HG02981 (cell line): ENCODE data around the gene AMMECR1.

Experiments used
- ATAC-seq: cut with Tn5 transposase; IDR thresholded peaks from one replicate; pipeline ENCODE4 v1.9.1; 2021; ENCODE audit warnings: mild to moderate bottlenecking, moderate library complexity; ENCODE audit not compliant: unreplicated experiment

AMMECR1 gene

DNA sequence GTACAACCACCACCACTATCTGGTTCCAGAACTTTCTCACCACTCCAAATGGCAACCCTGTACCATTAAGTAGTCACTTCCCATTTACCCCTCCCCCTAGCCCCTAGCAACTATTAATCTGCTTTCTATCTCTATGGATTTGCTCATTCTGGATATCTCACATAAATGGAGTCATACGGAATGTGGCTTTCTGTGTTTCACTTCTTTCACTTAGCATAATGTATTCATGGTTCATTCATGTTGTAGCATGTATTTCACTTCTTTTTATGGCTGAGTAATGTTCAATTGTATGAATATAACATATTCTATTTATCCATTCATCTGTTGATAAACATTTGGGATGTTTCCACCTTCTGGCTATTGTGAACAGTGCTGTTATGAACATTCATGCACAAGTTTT is 104.7 kb downstream of the AMMECR1 start:
- no peak for ATAC-seq

DNA sequence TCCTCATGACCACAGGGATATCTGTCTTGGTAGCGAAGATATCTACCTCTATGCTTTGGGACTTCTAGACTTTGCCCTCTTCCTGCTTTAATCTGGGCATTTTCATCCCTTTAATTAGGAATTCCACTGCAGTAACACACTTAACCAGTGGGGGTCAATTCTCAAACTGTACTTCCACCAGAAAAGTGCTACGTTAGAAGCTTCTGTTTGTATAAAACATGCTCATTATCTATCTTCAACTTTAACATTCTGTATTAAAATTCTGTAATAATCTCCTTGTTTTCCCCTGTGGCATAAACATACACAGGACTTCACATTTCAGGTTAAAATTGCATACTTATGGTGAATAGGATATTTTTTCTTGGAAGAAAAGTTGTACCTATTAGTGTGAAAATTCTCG is 105.6 kb downstream of the AMMECR1 start:
- no peak for ATAC-seq

DNA sequence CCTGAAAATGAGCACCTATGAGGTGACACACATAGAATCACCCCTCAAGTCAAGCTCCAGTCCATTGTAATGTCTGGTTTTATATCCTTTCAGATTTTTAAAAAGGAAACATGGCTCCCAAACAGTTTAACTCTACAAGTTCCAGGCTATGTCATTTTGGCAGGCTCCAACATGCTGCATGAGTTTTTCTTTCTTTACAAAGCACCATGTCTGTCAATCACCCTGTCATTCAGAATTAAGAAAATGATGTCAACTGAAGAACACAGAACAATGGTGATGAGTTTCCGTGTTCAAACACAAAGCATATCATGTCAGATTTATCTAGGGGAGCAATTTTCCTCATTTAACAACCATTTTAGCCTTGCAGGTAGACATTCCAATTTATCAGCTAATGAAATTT is 106.5 kb downstream of the AMMECR1 start:
- no peak for ATAC-seq

DNA sequence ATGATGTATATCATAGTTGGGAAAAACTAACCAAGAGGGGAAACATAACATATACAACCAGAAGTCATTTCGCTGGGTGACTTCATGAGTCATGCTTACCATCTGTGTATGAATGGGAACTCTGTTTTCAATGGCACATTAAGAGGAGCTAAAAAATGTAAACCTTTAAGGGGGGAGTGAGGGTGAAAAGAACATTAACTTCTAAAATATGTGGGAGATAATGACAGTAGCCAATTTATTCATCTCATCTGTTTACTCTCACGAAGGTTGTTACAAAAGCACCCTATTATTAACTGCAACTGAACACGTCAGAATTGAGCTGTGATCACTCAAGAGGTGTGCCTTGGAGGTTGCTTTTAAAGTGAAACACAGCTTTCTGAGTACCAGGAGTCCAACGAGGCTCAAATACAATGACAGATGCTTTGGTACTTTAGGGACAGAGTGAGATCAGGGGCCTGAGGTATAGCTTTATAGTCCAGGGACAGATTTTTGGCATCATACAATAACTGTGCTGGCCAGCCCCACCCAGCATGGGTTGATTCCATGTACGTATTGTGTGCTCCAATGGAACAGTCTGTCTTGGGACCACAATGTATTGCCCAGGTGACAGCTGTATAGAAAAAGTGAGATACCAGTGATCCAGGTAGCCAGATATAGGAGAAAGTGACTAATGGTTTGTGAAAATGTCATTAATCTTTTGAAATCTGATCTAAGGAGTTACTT is 107.3 kb downstream of the AMMECR1 start:
- no peak for ATAC-seq

DNA sequence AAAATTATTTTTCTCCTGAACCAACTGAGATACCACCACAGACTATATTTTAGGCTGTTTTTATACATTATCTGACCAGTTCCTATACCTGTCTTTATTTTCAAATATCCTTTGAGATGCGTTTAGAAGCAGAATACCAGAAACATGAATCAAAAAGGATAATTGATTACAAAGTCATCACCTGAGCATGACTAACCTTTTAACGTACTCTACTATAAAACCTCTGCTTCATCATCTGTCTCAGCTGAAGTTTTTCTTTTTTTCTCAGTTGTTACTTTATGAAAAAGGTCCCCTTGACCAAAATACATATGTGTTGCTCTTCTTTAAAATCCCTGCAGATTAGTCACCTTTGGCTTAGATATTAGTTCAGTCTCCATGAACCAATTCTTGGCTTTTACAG is 109.8 kb downstream of the AMMECR1 start:
- no peak for ATAC-seq

DNA sequence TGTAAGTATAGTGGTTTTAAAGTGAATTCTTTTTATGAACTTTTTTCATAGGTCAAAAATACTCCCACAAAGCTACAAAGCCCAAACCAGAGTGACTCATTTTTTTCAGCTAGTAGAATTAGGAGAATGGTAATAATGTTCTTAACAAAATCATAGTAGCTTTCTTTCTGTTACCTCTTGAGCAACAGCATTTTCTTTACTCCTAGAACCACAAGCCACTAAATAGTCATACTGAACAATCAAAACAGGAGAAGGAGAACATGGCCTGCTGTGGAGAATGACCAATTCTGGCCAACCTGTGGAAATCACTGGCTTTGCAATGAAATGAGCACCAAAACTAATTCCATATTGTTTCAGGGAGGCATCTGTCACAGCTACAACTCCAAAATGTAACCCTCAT is 112.9 kb downstream of the AMMECR1 start:
- no peak for ATAC-seq

DNA sequence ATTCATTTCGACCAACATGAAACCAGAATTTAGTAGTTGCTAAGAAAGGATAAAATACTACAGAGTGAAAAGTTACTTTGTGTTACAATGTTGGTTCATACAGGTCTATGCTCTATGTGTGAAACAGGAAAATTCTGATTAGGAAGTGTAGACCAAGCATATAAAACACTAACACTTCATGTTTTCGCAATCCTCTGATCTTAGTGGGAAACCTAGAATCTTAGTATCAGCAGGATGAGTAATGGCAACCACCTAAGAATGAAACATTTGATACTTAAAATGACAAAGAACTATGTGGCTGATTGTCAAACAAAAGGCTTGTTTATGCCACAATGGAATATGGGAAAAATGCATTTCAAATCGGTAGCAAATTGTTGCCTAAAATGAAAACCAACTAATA is 116.1 kb downstream of the AMMECR1 start:
- ATAC-seq: no peak

DNA sequence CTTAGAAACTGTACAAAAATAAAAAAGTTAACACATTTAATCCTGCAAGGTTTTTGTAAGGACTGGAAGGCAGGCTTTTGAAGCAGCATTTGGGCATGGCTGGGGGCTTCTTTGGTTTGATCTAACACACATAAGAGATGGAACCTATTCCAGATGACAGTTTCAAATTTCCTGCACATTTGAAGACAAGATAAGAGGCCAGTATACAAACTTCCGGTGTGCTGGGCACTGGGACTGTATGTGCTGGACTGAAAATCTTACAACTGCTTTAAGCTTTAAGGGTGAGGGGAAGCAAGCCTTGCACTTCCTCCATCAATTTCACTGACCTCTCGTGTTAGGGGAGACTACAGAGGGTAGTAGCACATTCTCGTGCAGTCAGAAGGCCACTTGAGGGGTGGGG is 122.9 kb downstream of the AMMECR1 start:
- ATAC-seq: no peak

DNA sequence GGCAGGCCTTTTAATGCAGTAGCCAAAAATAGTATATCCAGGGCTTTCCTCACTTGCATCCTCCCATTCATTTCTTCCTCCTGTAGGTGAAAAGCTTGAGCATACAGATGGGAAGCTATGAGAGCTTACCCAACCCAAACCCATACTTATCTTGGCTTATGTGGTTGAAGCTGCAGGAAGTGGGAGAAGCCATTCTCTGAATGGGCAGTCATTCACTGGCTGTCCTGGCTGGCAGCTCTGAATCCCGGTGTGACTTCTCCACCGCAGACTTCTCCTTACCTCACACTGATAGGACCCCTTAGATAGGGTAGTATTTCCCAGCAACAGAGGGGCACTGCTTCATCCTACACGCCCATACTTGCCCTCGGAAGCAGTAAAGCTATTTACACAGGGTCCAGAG is 125.4 kb downstream of the AMMECR1 start:
- no peak for ATAC-seq

DNA sequence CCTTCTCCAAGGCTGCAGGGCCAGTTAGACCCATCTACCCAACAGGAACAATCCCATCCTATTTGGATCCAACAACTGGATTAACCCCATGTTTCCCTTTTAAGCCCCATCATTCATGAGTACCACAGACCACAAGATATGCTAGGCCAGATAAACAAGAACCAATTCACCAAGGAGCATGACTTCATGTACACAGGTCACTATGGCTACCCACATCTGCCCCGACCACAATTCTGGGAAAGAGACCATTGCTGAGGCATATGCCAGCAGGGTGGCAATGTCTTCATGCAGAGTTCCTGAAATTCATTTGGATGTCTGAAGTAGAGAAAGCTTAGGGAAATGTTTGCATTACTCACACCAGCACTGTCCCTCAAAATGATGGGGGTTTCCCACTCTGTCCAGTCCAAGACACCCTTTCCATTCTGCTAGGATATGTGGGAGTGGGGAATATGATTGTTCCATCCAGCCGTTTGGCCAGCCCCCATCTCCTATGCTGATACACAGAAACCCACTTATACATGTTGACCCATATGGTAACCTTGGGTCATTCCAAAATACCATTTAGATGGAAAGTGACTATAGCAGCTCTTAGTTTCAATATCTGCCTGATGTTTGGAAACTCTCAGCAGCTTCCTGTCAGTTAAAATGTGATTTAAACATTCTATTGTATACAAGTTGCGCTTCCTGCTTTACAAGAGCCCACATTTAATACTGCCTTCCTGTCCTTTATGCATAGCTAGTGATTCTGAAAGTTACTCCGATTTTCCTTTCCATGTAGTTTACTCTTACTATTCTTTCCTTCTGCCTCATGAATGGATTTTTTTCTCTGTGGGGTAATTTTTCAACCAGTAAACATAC is 129.0 kb downstream of the AMMECR1 start:
- no peak for ATAC-seq

DNA sequence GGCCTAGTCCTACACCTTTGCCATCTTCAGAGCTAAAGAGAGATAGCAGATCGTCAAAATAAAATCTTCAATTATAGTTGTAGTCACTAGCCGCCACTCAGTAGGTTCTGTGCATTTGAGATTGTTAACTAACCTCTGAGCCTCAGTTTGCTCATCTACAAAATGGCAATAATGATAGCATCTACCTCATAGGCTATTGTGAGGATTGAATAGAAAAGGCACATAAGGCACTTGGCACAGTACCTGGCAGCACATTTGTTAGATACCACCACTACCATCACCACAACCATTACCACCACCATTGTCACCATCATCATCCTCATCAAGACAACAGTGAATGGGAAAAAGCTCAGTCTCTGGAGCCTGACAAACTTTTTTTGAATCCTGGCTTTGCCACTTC is 134.6 kb downstream of the AMMECR1 start:
- no peak for ATAC-seq

DNA sequence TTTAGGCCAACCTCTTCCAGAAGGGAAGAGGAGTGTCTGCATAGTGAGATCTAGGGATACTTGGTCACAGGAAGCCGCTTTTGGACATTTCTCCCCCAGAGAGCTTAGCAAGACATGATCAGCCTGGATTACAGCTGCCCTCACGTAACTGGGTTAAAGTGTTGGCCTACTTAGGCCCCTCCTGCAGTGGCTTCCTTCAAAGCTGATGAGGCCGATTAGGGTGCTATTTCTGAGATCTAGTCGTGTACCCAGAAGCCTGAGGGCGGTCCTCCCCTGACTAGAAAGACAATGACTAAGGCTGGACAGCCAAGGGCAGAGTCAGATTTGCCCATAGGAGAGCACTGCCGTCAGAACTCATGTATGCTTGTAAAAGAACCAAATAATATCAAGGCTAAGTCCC is 135.0 kb downstream of the AMMECR1 start:
- ATAC-seq: no peak

DNA sequence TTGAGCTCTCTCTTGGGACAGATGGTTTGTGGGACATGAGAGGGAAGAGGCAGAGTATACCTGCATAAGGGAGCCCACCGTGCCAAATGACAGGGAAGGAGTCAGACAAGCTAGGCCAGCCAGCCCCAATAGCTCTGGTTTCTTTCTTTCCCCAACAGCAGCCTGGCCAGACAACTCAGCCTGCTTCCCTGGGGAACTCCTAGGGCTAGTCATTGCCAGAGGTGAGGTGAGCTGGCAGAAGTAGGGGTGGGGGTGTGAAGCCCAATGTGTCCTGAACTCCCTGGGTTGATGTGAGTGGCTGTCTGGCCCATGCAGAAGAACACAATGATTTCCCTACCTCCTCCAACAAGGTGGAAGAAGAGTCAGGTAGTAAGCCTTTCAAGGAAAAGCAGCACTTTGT is 135.5 kb downstream of the AMMECR1 start:
- ATAC-seq: no peak

DNA sequence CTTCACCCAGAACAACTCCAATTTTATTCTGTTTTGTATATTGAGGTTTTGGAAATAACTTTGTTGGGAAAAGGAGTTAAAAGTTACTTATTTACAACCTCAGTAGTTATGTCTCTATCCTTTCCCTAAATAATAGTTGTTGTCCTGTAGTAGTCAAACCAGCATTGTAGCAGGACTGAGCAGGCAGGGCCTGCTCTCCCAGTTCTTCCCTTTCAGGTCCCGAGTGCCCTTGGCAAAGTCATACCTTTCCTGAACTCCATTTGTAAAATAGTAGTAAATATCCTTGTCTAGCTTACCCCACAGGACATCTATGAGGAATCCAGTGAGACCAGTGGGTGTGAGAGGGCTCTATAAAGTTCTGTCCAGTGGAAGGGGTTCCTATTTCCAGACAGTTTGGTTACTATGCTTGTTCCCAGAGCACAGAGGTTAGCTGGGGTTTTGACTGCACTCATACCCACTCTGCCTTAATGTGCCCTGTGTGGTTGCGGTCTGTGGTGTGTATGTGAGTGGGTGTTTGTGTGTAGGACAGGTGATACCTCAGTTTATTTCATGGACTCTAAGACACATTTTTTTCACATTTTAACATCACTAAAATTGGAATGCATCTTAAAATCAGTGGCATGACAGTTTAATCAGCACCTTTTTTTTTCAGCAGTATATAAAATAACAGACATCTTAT is 136.3 kb downstream of the AMMECR1 start:
- ATAC-seq: no peak

DNA sequence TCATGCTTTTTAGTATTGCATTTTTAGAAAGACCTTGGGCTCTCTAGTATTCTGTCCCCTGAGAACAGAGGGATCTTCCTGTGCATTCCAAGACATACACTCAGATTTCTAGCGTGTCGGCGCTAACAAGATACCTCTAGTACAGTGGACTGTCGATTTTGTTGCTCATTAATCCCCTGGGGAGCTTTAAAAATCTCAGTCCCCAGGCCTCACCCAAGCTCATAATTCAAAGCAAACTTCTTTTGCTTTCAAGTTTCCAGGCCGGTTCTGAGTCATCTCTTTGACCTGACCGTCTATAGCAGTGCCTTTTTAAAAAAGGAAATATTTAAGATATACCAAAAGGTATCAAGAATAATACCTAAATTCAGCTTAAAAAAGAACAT is 137.0 kb downstream of the AMMECR1 start:
- ATAC-seq: peak; percentile 71

DNA sequence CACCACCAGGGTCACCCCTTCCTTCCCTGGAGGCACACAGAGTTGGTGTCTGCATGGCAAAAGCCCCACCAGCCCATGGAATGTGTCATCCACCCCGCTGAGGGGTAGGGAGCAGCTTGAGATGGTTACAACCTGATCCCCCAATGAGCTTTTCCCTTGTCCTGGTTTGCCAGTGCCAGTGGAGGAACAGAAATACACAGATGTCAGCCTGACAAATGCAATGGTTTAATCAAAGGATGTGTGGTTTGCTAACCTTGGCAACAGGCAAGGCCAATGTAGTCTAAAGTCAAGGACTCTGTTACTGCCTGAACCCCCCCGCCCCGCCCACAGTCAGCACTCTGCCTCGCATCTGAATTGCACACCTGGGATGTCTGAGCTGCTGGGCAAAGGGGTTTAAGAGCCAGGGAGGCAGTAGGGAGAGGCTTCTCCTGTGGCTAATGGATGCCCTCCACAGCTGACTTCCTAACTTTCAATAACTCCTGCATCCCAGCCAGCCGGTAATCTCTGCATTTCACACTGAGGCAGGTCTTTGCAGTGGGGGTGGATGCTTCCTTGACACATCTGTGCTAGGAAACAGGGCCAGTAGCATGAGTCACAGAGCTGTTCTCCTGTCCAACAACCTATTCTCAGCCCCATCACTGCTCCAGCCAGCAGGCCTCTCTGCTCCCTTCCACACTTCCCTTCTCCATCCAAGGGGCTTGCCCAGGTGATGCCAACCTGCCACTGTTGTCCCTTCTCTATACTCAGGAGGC is 137.5 kb downstream of the AMMECR1 start:
- peak; percentile 19 for ATAC-seq

DNA sequence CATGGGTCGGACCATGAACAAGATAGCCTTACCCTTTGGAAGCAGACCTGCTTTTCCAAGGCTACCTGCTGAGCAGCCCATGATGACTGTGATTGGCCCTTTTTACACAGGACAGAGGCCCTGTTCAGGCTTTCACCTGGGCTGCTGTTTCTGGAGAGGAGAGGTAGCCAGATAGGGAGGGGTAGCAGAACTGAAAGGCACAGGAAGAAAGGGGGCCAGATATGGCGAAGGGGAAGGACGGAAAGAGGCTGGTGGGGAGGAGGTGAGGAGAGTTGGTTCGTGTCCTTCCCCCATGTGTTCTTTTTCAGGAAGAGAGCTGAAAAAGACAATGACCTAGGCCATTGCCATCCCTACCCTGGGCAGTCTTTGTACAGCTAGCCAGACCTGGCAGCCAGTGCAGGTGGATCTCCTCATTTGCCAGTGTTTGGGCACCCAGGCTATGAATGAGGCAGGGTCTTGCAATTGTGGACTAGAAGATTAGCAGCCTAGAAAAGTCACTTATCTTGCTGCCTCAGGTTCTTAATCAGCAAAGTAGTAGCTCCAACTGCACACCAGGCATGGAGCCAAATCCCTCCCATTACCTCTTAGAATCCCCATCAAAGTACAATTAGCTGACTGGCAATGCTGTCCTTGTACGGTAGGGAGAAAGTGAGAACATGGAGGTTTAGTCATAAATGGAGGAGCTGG is 139.6 kb downstream of the AMMECR1 start:
- no peak for ATAC-seq

DNA sequence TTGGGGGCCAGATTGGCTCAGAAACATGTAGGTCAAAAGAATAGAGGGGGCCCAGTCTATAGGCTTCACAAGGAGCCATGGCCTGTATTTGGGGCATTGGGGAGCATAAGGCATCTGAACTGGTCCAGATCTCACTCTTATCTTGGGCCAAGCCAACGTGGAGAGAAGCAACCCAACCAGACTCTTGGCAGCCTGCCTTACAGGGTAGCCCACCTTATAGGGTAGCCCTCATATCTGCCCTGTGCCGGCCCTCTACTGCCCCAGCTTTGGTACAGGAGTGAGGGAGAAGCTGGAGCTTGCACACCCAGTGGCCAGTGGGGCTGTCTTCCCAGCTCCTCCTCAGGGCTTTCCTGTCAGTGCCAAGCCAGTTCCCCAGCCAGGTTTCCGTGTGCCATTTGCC is 142.2 kb downstream of the AMMECR1 start:
- ATAC-seq: no peak

DNA sequence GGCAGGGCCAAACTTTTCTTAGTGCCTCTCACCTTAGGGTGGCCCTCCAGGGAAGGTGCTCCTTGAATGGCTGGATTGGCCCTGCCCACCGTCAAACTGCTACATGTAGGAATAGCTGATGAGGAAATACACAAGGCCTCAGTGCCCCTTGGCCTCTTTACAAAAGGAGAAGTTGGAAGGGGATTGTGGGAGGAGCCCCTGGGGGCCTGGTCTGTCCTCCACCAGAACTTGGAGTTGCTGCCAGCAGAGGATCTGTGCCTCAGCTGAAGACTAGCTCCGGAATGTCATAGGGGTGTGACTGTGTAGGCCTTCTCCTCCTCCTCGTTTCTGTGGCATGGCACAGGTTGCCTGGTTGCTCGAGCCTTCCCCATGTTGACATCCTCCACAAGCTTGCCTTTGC is 142.7 kb downstream of the AMMECR1 start:
- ATAC-seq: no peak
